Activated T-cell treated with anti-CD3 and anti-CD28 coated beads, Interleukin-2, amount 50 U/mL, for 72 hours (primary cell): Measurements from ENCODE around the gene IGSF9B. TPM values are rescaled to one million over a fixed set of nuclear protein-coding genes. Genes with fewer than 3 reads are reported as not detected.

Experiments
- ATAC-seq, 2 donors: fragments of 150-1000 bp; cut with Tn5 transposase; replicated peaks in 1 of 2; 2 replicates each; pipeline ENCODE4 v1.10.0; 2021; ENCODE audit warnings: moderate library complexity in 2 of 2, mild to moderate bottlenecking in 1 of 2
- DNase-seq, 2 donors: peaks; one replicate each; pipeline ENCODE4 v3.0.0; 2021 to 2022; ENCODE audit warnings: mixed read lengths in 1 of 2
- H3K27ac Mint-ChIP-seq: one replicate; pipeline ENCODE4 v1.8.0; 2022; ENCODE audit warnings: mild to moderate bottlenecking, moderate library complexity, mixed read lengths
- H3K27me3 Mint-ChIP-seq: one replicate; pipeline ENCODE4 v1.8.0; 2022; ENCODE audit warnings: low read depth, mixed read lengths
- H3K36me3 Mint-ChIP-seq, 2 donors: one replicate each; pipeline ENCODE4 v1.8.0; 2022; ENCODE audit warnings: mixed read lengths in 2 of 2, mild to moderate bottlenecking in 1 of 2; ENCODE audit not compliant: insufficient read depth in 2 of 2
- H3K4me1 Mint-ChIP-seq: one replicate; pipeline ENCODE4 v1.8.0; 2022; ENCODE audit warnings: low read depth, mixed read lengths
- H3K4me3 Mint-ChIP-seq, 2 donors: one replicate each; pipeline ENCODE4 v1.8.0; 2022; ENCODE audit warnings: mild to moderate bottlenecking in 2 of 2, mixed read lengths in 2 of 2, moderate library complexity in 2 of 2
- H3K9me3 Mint-ChIP-seq, 2 donors: one replicate each; pipeline ENCODE4 v1.8.0; 2022; ENCODE audit warnings: mixed read lengths in 2 of 2
- total RNA-seq, 2 donors: library from RNA; stranded (reverse); gene quantifications; one replicate each; pipeline ENCODE4 v1.2.3, GENCODE V29; 2022

IGSF9B gene
- total RNA-seq, 2 donors from 2014 or later, result 81.8 to 87.0 TPM

DNA sequence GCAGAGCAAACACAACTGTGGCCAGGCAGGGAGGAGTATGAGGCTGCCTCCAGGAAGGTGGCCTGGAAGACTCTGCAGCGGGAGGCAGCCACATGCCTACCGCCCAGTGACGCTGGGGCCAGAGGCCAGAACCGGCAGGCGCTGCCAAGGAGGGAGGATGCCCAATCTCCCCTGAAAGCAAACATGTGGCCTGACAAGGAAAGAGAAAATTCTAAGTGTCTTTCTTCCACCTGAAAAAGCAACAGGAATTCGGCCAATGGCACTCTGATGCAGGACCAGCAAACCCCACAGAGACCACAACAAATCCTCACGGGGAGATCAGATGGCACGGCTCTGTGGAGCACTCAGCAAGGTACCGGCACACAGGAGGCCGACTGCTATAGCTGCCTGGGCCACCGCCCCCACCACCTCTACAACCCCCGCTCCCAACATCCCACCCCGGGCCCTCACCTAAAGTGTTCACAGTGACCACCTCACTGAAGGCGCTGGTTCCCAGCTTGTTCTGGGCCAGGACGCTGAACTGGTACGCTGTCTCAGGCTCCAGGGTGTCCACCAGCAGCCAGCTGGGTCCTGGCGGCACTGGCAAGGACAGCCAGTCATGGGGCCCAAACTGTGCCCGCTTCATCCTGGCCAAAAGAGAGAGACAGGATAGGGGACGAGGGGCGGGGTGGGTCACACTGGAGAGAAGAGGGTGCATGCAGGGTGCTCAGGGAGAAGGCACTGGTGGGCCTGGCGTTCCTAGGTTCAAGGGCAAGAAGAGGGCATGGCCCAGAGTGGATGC, 30.1 kb downstream of the IGSF9B start:
- Mint-ChIP-seq H3K27me3 (no peaks in the 10 kb centered on the region), H3K4me1 (peaks cover 35% of the 10 kb centered on the region), H3K36me3 (peaks cover 0 to 19% of the 10 kb centered on the region in 2 donors), H3K4me3 (no peak overlapping the region), H3K27ac (no peak overlapping the region), H3K9me3 (no peaks in the 10 kb centered on the region)
- no peak for DNase-seq
- ATAC-seq, result no peak

DNA sequence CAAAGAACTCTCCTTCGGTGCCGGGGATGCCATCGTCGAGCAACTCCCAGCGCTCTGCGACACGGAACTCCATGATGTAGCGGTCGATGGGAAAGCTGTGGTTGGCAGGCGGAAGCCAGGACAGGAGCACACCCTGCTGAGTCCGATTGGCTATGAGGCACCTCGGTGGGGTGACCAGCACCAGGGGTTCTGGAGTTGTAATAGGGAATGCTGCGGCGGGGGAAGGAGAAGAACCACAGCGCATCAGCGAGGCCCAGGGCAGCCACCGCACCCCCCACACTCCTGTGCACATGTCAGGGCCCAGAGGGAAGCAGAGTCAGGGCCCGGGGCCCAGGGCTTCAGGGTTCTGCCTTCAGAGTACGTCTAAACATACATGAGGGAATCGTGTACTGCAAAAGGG, 31.0 kb downstream of the IGSF9B start:
- peaks cover 0 to 22% of the 10 kb centered on the region in 2 donors for H3K36me3 Mint-ChIP-seq
- no peak overlapping the region for H3K4me3 Mint-ChIP-seq
- peaks cover 35% of the 10 kb centered on the region for H3K4me1 Mint-ChIP-seq
- no peak for ATAC-seq
- no peaks in the 10 kb centered on the region for H3K27me3 Mint-ChIP-seq
- H3K9me3 Mint-ChIP-seq, result no peaks in the 10 kb centered on the region
- DNase-seq, result no peak
- no peak overlapping the region for H3K27ac Mint-ChIP-seq

DNA sequence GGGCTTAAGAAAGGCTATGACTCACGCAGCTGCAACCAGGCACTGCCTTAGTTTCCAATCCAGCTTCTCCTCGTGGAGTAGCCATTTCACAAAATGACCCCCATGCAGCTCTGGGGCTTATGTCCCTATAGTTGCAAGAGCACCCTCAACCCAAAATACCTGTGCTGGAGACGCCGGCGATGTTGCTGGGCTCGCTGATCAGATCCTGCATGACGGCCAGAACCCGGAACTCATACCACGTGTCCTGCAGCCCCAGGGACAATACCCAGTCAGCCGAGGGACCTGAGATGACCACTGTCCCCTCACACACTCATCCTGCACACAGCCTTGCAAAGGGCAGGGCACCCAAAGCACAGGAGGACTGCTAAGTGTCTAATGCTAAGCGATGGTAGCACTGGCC, 32.1 kb downstream of the IGSF9B start:
- Mint-ChIP-seq H3K27me3 (no peaks in the 10 kb centered on the region), H3K4me1 (peaks cover 24% of the 10 kb centered on the region), H3K27ac (no peak overlapping the region), H3K9me3 (no peaks in the 10 kb centered on the region), H3K36me3 (peaks cover 0 to 21% of the 10 kb centered on the region in 2 donors), H3K4me3 (no peak overlapping the region)
- DNase-seq, result no peak
- ATAC-seq, result no peak

DNA sequence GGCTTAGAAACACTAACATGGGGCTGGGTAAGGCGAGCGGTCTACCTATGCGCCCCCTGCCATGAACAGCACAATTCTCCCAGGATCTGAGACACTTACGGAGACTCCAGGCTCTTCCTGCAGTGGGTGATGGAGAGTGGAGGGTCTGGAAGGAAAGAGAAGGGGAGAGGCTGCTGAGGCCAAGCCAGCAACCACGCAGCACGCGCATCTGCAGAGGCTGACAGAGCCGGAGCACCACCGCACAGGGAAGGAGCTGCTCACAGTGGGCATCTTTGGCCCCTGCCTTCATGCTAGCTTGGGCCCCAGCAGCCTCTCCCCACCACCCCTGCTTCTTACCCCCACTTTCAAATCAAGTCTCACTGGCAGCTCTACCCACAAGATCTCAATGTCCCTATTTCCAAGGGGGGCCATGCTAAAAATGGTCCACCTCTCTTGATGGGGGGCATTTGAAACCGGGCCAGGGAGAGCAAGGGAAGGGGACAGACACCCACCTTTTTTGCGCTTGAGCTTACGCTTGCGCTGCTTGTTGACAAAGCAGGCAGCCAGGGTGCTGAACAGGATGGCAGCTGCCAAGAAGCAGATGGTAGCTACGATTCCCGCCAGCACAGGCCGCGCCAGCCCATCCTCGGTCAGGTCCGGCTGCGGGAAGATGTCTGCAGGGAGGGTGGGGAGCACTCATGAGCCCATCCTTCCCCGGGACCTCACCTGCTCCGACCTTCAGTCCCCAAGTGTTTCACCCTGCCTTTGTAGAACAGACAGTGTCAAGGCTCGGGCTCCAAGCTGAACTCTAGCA, 34.5 kb downstream of the IGSF9B start:
- Mint-ChIP-seq H3K36me3 (peaks cover 0 to 23% of the 10 kb centered on the region in 2 donors), H3K27ac (no peak overlapping the region), H3K27me3 (no peaks in the 10 kb centered on the region), H3K9me3 (no peaks in the 10 kb centered on the region), H3K4me3 (no peak overlapping the region), H3K4me1 (peaks cover 6% of the 10 kb centered on the region)
- DNase-seq (no peak), ATAC-seq (no peak)

DNA sequence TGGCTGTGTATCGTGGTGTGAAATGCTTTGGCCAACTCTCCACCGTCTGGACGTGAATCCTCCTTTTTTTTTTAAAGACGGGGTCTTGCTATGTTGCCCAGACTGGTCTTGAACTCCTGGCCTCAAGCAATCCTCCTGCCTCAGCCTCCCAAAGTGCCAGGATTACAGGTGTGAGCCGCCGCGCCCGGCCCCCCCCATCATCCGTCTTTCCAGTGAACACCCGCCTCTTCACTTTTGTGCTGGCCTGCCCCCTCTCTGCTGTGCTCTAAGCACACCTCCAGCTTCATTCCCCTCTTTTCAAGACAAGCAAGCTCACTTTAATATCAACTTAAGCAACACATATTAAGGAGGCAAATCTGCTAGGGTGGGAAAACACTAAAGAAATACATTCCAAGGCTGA, 35.3 kb downstream of the IGSF9B start:
- H3K27ac Mint-ChIP-seq, result no peak overlapping the region
- DNase-seq (no peak), ATAC-seq (no peak)
- H3K36me3 Mint-ChIP-seq, result peaks cover 0 to 23% of the 10 kb centered on the region in 2 donors
- peak overlapping the region in 1 of 2 donors; percentile 23 for H3K4me3 Mint-ChIP-seq
- H3K4me1 Mint-ChIP-seq, result peaks cover 5% of the 10 kb centered on the region
- H3K9me3 Mint-ChIP-seq, result no peaks in the 10 kb centered on the region
- no peaks in the 10 kb centered on the region for H3K27me3 Mint-ChIP-seq

DNA sequence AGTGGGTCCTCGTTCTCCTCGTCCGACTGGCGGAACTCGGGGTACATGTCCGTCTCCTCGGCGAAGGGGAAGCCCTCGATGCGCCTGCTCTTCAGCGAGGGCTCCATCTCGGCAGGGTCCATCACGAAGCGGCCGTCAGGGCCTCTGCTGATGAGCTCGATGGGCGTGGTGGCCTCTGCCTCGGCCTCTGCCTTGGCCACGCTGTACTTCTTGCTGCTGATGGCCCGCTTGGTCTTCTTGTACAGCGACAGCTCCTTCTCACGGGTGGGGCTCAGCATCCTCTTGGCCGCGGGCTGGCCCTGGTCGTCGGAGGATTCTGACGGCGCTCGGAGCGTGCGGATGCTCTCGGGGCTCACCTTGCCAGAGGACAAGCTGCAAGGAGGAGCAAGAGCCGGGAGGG, 35.7 kb downstream of the IGSF9B start:
- DNase-seq (no peak), ATAC-seq (no peak)
- Mint-ChIP-seq H3K4me1 (peaks cover 5% of the 10 kb centered on the region), H3K27me3 (no peaks in the 10 kb centered on the region), H3K36me3 (peaks cover 0 to 23% of the 10 kb centered on the region in 2 donors), H3K4me3 (no peak overlapping the region), H3K27ac (no peak overlapping the region), H3K9me3 (no peaks in the 10 kb centered on the region)

DNA sequence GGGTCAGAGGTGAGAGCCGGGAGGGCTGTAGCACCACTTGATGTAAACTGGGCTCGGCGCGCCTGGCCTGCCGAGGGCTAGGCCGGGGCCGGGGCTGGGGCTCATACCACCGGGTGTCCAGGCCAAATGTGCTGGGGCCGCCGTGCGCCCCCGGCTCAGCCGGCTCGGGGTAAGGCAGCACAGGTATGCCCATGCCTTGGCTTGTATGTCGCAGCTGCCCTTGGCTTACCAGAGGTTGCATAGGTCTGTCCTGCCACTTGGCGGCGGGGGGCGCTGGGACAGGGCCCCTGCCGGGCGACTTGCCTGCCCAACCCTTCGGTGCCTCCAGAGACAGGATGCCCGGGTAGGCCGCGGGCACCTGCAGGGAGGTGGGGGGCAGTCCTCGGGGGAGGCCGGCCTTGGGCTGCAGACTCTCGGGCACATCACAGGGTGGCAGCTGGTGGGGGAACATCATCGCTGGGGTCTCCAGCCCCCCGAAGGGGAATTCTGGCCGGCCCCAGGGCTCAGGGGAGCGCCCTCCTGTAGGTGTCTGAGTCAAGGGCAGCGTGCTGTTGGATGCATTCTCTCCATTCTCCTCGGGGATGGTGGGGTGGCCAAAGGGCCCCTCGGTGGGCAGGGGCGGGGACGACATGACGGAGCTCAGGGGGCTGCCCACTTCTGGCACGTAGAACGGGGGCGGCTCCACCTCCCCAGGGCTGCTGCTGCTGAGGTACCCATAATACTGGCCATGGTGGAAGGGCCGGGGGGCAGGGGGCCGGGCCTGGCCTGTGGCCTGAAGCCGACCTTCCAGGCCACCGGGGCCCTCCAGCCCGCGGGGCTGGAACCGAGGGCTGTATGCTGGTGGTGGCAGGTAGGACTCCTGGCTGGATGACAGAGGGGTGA, 36.4 kb downstream of the IGSF9B start:
- no peak for DNase-seq
- Mint-ChIP-seq H3K36me3 (peaks cover 0 to 17% of the 10 kb centered on the region in 2 donors), H3K27me3 (no peaks in the 10 kb centered on the region), H3K4me1 (peaks cover 5% of the 10 kb centered on the region), H3K4me3 (no peak overlapping the region), H3K27ac (no peak overlapping the region), H3K9me3 (no peaks in the 10 kb centered on the region)
- ATAC-seq, result no peak

DNA sequence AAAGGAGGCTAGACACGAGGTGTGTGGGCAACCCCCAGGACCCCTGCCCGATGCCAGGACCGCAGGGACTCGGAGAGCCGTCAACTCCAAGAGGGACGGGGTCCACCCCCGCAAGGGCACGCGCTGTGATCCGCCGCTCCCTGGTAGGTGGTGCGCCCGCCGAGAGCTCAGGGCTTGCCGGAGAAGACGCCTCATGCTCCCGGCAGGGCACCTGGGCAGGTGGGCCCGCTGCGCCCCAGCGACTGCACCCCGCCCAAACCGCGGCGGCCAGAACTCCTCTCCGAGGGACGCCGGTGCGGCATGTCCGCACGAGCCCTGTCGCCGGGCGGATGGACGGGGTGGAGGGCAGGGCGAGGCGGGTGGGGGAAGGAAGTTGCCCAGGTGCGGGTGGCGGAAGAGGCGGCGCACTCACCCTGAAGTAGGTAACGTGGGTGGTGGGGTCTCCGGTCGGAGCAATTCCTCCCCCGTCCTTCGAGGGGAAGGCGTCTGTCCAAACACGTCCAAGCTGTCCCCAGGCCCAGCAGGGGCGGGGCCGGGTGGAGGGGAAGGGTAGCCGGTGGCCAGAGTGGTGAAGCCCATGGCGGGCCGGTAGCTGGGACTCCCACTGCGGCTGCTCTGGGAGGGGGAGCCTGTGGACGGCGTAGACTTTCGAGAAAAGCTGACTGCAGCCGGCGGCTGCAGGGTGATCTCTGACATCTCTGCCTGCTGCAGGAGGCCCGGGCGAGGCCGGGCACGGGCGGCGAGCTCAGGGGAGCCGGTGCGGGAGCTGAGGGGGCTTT, 37.2 kb downstream of the IGSF9B start:
- H3K9me3 Mint-ChIP-seq, result no peaks in the 10 kb centered on the region
- ATAC-seq, result peak in 1 of 2 donors; percentile 21
- H3K27me3 Mint-ChIP-seq, result no peaks in the 10 kb centered on the region
- peak overlapping the region in 1 of 2 donors; percentile 59 for H3K4me3 Mint-ChIP-seq
- H3K4me1 Mint-ChIP-seq, result peaks cover 5% of the 10 kb centered on the region
- H3K27ac Mint-ChIP-seq, result no peak overlapping the region
- H3K36me3 Mint-ChIP-seq, result peaks cover 0 to 13% of the 10 kb centered on the region in 2 donors
- no peak for DNase-seq

DNA sequence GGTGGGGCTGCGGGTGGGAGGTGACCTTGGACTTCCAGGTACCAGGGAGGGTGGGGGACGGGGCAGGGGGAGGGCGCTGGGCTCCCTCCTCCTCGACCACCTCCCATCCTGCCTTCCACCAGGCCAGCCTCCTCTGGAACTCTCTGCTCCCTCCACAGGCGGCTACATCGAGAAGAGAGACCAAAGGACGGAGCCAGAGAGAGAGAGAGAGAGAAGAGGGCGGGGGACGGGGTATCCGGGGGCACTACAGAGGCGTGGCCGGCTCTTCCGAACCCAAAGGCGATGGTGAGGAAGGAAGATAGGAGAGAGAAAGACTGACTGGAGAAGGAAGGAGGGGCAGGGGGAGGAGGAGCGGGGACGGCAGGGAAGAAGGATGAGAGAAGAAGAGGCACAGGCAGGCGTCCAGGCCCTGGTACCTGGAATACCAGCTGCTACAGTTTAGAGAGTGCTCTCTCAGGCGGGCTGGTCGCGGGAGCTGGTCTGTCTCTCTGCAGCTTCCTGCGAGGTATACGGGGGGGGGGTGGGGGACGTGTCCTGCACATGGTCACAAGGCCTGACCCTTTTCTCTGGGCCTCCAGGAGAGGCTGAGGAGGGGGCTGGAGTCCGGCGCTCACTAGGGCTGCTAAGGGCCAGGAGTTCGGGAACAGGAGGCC, 38.0 kb downstream of the IGSF9B start:
- DNase-seq (no peak), ATAC-seq (peak in 1 of 2 donors; percentile 31)
- Mint-ChIP-seq H3K27ac (no peak overlapping the region), H3K9me3 (no peaks in the 10 kb centered on the region), H3K36me3 (peaks cover 0 to 10% of the 10 kb centered on the region in 2 donors), H3K4me1 (peaks cover 5% of the 10 kb centered on the region), H3K4me3 (peak overlapping the region; percentile 31 to 62), H3K27me3 (no peaks in the 10 kb centered on the region)

DNA sequence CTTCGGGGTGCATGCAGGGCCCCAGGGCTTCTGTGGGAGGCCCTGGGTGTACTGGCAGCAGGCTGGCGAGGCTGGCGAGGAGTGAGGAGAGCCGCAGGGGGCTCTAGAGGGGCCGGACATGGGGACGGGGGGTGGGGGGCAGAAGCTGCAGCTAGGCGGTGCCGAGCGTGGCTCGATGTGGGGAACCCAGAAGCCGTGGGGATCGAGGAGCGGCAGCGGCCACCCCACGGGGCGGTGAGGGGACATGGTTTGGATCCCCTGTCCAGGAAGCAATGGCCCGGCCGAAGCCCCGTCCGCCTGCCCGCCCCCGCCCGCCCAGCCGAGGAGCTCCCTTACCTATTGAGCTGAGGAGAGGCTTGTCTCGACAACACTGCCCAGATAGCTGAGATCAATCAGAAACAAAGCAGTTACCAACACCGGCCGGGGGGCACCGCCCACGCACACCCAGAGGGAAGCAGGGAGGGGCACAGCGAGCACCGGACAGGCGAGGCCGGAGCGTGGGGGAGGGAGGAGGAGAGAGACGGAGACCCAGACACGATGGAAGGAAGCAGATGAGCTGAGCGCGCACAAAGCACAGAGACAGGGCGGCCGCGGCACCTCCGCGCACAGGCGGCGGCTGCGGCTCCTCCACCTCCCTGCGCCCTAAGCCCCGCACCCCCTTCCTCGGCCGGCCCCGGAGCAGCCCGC, 38.7 kb downstream of the IGSF9B start:
- no peak for DNase-seq
- Mint-ChIP-seq H3K9me3 (no peaks in the 10 kb centered on the region), H3K27ac (no peak overlapping the region), H3K4me3 (peak overlapping the region in 1 of 2 donors; percentile 29), H3K4me1 (peaks cover 5% of the 10 kb centered on the region), H3K27me3 (no peaks in the 10 kb centered on the region), H3K36me3 (peaks cover 0 to 10% of the 10 kb centered on the region in 2 donors)
- ATAC-seq, result peak; percentile 15 to 34

DNA sequence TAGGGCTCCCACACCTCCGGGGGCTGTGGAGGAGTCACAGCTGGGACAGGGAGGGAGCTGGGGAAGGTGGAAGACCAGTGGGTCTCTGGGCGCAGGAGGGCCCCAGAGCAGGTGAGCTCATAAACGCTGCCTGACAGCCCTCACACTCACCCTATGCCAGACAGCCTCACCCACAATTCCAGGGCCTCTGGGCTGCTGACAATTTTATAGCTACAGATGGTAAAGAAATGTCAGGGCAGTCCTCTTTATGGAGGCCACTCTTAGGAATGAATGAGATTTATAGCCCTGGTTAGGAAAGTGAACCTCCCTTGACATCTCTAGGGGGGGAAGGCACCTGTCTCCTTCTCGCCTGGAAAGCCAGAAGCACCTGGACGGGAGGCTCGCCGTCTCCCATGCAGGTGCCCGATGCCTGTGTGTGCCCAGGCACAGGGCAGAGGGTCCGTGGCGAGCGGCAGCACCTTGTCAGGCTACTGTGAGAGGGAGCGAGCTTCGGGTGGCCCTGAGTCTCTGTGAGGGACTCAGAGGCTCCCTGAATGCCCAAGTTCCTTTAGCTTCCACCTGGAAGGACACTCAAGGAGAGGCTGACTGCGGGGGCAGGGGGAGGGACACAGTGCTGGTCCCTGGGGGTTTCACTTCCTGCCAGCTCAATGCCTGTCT, 39.9 kb downstream of the IGSF9B start:
- no peaks in the 10 kb centered on the region for H3K27me3 Mint-ChIP-seq
- DNase-seq (no peak), ATAC-seq (no peak)
- no peak overlapping the region for H3K4me3 Mint-ChIP-seq
- H3K9me3 Mint-ChIP-seq, result no peaks in the 10 kb centered on the region
- H3K36me3 Mint-ChIP-seq, result peaks cover 0 to 10% of the 10 kb centered on the region in 2 donors
- no peak overlapping the region for H3K27ac Mint-ChIP-seq
- H3K4me1 Mint-ChIP-seq, result peaks cover 5% of the 10 kb centered on the region
